Measurements from ENCODE around the gene TMEM59L. TPM values are rescaled to one million over a fixed set of nuclear protein-coding genes. Genes with fewer than 3 reads are reported as not detected.

Gene TMEM59L
- polyA plus RNA-seq, 1 donor, result 8.9 TPM

- DNase-seq (ENCODE audit: low read depth), result no peak
Measured at GRCh38 chr19:18608805-18609716, 3.6 kb upstream of the TMEM59L start.

DNA sequence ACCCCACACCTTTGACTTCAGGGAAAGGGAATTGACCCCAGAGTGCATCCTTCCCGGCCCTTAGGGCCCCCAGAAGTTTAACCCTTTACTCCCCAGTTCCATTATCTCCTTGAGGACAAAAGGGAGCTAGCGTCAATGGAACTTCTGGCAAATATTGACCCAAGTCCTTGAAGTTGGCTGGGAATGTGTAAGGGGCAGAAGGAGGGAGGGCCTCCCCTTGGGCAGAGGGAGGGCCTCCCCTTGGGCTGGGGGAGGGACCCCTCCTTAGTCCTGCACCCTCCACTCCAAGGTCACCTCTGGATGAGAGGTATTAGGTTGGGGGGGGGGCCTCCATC lies 3.0 kb upstream of the TMEM59L start:
- no peak for DNase-seq (ENCODE audit: low read depth)

- DNase-seq (ENCODE audit: low read depth), result no peak
Measured at GRCh38 chr19:18610245-18610555, 2.5 kb upstream of the TMEM59L start.

DNA sequence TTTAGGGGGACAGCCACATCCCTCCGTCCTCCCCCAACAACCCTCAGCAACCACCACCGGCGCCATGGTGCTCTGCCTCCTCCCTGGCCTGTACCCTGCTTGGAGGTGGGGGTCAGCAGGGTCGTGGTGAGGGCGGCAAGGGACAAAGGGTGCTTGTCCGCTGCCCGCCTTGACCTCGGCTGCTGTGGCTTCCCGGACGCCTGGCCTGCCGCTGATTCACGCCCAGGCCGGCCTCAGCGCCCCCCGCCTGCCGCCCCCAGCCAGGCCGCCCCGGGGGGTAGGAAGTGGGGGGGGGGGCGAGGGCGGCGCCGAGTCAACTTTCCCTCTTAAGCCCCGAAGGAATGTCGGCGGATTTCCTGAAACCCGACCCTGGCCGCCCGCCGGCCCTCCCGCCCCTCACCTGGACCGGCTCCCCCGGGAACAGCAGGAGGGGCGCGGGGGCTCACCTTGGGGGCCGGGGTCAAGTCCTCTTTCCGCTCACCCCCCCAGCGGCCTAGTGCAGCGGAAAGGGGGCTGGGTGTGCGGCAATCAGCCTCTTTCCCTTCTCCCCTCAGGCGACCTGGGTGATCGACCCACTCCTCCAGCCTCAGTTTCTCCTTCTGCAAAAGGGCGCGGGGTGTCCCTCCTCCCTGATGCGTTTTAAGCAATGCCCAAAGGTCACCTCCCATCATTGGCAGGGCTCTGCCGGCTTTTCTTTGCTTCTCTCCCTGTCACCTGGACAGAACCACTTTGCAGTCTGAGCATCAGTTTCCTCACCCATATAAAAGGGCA lies 1.9 kb upstream of the TMEM59L start:
- DNase-seq (ENCODE audit: low read depth), result no peak

DNA sequence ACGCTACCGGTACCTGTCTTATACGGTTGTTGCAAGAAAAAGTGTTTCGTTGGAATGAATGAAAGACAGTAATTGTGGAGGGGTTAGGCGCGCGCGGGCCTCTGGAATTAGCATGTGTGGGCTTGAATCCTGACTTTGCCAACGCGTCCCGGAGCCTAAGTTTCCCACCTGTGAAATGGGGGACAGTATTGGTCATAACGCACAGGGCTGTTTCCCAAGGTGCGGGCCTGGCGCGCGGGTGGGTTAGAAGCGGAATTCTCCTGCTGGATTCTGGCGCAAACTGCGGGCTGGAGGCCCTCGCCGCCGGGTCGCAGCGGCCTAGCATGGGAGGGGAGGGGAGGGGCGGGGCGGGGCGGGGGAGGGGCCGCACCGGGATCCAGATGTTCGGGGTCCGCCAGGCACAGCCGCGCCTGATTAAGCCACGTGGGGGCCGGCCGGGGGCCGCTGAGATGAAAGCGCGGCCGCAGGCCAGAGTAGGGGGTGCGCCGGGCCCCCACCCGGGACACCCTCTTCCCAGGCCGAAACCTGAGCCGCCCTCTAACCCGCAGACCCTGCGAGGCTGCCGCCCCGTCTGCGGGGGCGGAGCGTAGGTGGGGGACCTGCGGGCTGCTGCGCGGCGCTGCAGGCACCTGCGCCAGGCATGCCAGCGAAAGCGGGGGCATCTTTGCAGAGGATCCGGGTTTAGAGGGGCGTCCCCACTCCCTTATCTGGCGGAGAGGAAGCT lies 1.2 kb upstream of the TMEM59L start:
- no peak for DNase-seq (ENCODE audit: low read depth)

DNA sequence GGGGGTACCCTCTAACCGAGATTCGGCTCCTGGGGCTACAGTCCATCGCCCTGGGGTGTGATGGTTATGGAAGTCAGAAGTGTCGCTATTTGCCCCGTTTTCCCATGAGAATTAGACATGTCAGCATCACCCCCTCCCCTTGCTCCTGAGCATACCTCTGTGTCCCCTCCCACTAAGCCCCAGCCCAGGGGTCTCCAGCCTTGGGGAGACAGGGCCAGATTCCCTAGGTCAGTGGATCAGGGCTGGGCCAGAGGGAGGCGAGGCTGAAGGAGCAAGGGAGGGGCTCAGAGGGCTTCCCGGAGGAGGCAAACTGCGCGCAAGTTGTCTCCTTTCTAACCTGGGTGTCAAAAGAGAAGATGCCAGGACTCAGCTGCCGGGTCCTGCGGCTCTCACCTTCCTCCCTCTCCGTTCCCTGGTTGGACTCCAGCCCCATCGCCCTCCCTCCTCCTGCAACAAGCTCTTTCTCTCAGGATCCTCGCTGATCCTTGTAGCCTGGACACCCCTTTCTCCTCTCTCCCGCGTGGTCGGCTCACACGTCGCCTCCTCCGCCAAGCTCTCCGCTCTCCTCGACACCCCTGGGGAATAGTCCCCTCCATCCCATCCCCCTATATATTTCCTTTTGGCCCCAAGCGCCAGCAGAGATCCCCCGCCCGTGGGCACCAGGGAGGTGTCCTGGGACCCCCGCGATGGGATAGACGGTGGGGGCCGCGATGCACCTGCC lies 459 bp upstream of the TMEM59L start:
- DNase-seq (ENCODE audit: low read depth), result no peak

DNA sequence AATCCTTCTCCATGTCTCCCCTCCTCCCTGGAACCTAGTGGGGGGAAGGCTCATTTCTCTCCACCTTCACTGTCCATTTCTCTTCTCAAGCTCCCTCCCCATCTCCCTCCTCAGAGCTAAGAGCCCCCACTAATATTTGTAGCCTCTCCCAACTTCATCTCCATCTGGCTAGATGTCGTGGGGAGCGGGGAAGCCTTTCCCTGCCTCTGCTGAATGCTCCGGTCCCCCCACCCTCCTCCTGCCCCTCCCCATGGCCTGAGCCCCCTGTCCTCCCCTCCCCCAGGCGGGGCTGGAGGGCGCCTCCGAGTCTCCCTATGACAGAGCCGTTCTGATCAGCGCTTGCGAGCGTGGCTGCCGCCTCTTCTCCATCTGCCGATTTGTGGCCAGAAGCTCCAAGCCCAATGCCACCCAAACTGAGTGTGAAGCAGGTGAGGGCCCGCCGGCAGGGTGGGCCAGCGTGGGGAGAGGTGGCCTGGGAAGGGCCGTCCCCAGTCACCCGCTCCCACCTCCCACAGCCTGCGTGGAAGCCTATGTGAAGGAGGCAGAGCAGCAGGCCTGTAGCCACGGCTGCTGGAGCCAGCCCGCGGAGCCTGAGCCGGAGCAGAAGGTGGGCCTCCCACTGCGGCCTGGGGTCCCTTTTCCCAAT lies 1.0 kb downstream of the TMEM59L start:
- no peak for DNase-seq (ENCODE audit: low read depth)

GRCh38 chr19:18616023-18616422 lies 3.4 kb downstream of the TMEM59L start:
- no peak for DNase-seq (ENCODE audit: low read depth)

DNA sequence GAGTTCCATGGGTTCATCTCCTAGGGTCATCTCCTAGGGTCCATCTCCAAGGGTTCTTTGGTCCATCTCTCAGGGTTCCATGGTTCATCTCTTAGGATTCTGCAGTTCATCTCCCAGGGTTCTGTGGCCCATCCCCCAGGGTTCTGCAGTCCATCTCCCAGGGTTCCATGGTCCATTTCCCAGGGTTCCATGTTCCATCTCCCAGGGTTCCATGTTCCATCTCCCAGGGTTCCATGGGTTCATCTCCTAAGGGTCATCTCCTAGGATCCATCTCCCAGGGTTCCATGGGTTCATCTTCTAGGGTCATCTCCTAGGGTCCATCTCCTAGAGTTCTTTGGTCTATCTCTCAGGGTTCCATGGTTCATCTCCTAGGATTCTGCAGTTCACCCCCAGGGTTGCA lies 4.9 kb downstream of the TMEM59L start:
- DNase-seq (ENCODE audit: low read depth), result no peak

- no peak for DNase-seq (ENCODE audit: low read depth)
Measured at GRCh38 chr19:18618236-18618635, 5.6 kb downstream of the TMEM59L start.

- no peak for DNase-seq (ENCODE audit: low read depth)
Measured at GRCh38 chr19:18620311-18620710, 7.6 kb downstream of the TMEM59L start.

- no peak for DNase-seq (ENCODE audit: low read depth)
Measured at GRCh38 chr19:18620902-18621301, 8.2 kb downstream of the TMEM59L start.

DNA sequence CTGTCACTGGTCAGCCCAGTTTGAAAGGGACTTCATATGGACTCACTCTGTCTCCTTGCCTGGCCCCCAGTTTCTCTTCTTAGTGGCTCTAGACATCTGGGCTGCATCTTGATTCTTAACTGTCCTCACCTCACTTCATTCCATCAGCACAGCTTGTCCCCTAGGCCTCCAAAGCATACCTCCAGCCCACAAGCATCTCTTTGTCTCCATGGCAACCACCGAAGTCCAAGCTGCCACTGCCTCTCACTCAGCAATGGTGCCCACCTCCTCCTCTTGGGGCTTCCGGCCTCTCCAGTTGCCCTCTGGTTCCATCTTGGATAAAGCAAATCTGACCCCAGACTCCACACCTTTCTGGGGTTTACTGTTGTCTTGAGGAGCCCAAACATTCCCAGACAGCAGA lies 14.2 kb downstream of the TMEM59L start:
- DNase-seq (ENCODE audit: low read depth), result no peak

GRCh38 chr19:18629166-18630088 lies 16.8 kb downstream of the TMEM59L start:
- DNase-seq (ENCODE audit: low read depth), result no peak

- no peak for DNase-seq (ENCODE audit: low read depth)
Measured at GRCh38 chr19:18633321-18633720, 20.7 kb downstream of the TMEM59L start.

GRCh38 chr19:18634612-18635297 lies 22.1 kb downstream of the TMEM59L start:
- DNase-seq (ENCODE audit: low read depth), result no peak

GRCh38 chr19:18635831-18636182 lies 23.1 kb downstream of the TMEM59L start:
- no peak for DNase-seq (ENCODE audit: low read depth)

DNA sequence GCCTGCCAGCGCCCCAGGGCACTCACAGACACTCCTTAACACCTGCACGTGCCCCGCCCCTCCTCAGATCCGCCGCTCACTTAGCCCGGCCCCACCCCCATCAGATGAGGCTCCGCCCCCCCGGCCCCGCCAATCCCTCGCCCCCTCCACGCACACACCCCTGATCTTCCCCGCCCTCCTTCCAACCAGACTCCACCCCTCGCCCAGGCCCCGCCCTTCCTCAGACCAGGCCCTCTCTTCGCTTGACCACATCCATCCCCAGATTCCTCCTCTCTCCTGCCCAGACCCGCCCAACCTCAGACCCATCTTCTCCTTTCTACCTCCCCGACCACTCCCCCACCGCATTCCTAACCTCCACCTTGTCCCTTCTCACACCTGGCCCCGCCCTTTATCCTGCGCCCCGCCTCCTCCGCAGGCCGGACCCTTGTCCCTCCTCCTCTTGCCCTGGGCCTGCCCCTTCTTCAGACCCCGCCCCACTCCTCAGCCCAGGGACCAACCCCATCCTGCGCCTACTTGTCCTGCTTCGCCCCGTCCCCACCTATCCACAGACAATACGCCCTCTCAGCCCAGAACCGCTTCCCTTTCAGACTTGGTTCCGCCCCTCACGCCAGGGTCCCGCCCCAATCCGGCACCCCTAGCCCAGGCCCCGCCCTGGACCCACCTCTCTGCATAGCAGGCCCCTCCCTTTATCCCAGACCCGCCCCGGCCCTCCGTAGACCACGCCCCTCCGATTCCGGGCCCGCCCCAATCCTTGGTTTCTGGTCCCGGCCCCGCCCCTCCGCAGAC lies 23.7 kb downstream of the TMEM59L start:
- peak; percentile 48 for DNase-seq (ENCODE audit: low read depth)
